Fibroblast of upper back skin (primary cell): Measurements from ENCODE around the gene NUTM2B.
"Not testable (repeated sequence)": the region's sequence is repeated elsewhere in the genome, so short reads cannot be mapped to it uniquely, and the experiment has no call there.

ENCODE experiments used
- DNase-seq: peaks from one replicate; pipeline ENCODE4 v3.0.0-alpha.2; 2013

Gene NUTM2B, protein sequence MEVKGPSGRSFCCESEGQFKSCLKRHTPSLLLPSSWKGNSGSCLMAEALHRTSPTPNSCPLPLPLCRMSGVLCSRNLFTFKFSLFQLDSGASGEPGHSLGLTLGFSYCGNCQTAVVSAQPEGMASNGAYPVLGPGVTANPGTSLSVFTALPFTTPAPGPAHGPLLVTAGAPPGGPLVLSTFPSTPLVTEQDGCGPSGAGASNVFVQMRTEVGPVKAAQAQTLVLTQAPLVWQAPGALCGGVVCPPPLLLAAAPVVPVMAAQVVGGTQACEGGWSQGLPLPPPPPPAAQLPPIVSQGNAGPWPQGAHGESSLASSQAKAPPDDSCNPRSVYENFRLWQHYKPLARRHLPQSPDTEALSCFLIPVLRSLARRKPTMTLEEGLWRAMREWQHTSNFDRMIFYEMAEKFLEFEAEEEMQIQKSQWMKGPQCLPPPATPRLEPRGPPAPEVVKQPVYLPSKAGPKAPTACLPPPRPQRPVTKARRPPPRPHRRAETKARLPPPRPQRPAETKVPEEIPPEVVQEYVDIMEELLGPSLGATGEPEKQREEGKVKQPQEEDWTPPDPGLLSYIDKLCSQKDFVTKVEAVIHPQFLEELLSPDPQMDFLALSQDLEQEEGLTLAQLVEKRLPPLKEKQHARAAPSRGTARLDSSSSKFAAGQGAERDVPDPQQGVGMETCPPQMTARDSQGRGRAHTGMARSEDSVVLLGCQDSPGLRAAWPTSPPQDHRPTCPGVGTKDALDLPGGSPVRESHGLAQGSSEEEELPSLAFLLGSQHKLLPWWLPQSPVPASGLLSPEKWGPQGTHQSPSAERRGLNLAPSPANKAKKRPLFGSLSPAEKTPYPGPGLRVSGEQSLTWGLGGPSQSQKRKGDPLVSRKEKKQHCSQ

DNA sequence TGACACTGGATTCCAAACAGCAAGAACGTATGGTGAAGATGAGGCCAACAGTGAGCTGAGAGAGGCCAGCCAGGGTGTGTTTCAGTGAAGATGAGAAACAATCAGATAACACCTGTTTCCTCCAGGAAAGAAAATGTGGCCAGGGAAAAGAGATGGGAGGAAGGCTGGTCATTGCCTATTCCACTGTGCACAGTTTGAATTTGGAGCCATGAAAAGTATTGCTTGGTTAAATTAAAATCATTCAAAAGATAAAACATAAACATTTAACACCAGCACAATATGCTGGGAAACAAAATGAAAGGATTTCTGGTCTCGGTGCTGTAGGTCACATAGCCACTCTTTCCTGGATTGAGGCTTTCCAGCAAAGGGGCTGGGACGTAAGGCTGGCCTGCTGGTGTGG is at the start of gene NUTM2B:
TSS of gene NUTM2B (plus strand) at position 301 of the 400 bp plus-strand sequence. CDS start 383 bp downstream, outside the sequence.
- not testable (repeated sequence) for DNase-seq

DNA sequence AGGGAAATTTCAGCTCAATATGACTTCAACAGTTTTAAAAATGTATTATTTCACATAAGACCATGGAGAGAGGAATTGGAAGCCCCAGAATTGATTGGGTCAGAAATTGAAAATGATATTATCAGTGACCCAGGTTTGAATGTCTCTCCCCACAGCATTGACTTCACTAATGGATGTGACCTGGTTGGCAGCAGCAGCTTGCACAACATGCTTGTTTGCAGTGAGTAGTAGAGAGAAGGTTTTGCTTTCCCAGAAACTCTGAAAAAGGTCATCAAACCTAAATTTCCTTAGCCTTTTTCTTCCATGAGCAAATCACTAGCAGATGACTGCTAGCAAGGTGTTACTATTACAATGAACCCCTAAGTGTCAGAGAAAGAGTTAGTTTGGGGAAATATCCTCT is 39.7 kb upstream of the NUTM2B start:
- not testable (repeated sequence) for DNase-seq

DNA sequence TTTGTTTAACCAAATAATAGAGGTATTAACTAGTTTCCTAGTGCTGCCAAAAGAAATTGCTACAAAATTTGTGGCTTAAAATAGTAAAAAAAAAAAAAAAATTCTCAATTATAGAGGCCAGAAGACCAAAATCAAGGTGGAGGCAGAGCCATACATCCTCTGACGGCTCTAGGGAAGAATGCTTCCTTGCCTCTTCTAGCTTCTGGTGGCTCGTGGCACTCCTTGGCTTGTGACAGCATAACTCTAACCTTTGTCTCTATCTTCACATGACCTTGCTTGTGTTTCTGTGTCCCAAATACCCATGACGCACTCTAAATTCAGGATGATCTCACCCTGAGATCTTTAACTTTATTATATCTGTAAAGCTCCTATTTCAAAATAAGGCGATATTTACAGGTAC is 38.3 kb upstream of the NUTM2B start:
- DNase-seq = not testable (repeated sequence)

DNA sequence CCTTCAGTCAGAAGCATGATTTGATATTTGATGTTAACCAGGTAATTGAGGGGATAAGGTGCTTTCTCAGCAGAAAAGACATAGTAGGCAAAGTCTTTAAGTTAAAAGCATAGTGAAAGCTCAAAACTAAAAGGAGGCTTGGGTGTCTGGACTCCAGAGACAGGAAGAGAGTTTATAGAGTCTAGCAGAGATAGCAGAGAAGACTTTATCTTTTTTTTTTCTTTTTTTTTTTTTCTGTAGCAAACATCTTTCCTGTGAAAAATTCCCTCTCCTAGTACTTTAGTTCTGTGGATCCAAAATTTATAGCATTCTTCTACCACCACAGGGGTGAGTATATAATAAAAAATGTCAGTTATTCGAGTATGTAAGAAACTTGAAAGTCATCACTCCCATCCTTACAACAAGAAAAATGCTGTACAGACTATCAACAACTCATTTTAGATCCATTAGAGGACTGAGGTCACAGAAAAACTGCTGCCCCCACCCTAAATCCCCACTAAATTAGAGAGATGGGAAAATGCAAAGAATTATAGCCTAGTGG is 33.7 kb upstream of the NUTM2B start:
- DNase-seq = peak; percentile 46

DNA sequence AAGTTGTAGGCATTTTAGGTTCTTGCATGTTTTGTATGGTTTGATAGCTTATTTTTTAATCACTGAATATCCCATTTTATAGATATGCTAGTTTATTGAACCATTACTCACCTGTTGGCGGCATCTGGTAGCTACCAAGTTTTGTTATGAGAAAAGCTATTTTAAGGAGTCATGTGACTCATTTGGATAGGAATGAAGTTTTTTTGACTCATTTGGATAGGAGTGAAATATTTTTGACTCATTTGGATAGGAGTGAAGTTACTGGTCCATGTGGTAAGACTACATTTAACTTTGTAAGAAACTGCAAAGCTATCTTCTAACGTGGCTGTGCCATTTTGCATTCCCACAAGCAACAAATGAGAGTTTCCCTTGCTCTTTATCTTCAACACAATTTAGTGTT is 28.1 kb upstream of the NUTM2B start:
- DNase-seq = peak; percentile 50

DNA sequence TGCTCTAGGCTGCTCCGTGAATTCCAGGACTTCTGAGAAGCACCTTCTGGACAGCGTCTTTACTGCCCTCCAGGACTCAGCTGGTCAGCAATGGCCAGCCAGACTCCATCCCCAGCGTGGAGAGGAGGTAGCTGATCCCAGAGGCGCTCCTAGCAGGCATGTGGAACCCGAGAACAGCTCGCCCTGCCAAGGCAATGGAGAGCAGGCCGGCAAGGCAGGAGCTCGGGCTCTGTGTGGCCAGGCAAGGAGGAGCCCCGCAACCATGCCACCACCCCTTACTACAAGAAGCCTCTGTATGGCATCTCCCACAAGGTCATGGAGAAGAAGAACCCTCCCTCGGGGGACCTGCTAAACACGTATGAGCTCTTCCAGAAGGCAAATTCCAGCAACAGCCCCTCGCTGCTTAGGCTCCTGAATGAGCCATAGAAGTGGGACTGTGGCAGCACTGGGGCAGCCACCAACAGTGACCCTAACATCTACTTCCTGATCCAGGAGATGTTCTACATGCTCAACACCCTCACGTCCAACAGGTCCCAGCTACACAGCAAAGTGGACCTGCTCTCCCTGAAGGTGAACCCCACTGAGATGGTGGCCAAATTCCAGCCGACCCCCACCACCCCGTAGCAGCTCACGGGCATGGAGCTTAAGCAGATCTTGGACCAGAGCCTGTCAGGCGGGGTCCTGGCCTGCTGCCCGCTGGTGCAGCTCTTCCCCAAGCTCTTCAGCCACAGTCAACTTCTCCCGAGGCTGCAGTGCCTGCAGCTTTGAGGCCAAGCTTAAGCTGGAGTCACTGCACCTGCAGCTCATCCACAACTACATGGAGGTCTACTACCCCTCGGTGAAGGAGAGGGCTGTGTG is 19.8 kb upstream of the NUTM2B start:
- not testable (repeated sequence) for DNase-seq

DNA sequence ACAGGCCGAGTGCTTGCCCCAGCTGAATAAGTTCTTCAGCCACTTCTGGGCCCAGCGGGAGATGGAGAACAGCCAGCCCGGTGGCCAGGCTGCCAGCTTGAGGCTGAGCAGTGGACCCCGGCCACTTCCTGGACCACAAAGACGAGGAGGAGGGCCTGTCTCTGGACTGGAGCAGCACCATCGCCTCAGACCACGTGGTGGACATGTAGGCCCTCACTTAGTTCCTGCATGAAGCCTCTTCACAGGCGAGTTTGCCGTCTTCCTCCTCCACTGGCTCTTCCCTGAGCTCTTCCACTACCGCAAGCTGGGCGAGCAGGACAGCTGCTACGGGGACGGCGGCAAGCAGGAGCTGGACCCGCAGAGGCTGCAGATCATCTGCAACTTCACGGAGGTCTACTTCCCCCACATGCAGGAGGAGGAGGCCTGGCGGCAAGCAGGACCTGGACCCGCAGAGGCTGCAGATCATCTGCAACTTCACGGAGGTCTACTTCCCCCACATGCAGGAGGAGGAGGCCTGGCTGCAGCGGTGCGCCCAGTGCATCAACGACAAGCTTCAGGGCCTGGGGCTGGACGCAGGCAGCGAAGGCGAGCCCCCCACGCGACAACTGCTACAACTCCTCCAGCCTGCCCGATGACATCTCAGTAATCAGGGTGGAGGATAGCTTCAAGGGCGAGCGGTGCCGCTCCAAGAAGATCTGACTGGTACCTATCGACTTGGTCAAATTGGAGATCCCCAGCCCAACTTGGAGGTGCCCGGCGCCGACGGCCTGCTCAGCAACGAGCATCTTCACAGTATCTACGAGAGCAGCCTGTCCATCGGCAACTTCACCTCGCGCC is 18.9 kb upstream of the NUTM2B start:
- not testable (repeated sequence) for DNase-seq

DNA sequence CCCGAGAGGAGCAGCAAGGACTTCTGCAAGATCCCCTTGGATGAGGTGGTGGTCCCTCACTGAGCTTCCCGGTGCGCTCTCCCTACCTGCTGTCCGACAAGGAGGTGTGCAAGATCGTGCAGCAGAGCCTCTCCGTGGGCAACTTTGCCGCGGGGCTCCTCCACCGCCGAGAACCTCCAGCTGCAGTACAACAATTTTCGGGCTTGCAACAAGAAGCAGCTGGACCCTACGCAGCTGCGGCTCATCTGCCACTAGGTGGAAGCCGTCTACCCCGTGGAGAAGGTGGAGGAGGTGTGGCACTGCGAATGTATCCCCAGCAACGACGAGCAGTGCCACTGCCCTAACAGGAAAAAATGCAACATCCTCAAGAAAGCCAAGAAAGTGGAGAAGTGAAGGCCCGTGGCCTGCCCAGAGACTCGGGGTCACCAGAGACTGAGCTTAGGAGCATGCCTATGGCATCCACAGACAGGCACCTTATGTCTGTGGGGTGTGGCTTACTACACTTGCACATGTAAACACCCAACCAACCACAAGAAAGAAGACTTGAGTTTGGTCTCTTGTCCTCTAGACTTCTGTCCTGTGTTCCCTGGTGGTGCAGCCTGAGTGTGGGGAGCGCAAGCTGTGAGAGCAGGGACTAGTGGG is 17.9 kb upstream of the NUTM2B start:
- DNase-seq = peak; percentile 50

DNA sequence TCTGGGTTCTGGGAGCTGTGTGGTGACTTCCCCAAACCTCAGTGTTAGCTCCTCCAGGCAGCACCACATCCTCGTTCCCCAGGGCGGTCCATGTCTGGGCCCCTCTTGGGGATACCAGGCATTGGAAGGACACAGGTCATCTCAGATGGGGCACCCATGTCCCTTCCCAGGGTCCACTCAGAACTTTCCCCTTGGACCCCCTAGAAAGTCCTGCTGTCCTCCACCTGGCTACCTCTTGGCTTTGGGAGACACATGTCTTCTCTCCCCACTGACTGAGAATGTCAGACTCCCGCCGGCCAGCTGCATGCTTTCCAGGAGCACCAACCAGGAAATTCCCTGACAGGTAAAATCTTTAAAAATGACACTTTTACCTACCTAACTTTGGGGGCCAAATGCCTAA is 16.4 kb upstream of the NUTM2B start:
- DNase-seq = not testable (repeated sequence)

DNA sequence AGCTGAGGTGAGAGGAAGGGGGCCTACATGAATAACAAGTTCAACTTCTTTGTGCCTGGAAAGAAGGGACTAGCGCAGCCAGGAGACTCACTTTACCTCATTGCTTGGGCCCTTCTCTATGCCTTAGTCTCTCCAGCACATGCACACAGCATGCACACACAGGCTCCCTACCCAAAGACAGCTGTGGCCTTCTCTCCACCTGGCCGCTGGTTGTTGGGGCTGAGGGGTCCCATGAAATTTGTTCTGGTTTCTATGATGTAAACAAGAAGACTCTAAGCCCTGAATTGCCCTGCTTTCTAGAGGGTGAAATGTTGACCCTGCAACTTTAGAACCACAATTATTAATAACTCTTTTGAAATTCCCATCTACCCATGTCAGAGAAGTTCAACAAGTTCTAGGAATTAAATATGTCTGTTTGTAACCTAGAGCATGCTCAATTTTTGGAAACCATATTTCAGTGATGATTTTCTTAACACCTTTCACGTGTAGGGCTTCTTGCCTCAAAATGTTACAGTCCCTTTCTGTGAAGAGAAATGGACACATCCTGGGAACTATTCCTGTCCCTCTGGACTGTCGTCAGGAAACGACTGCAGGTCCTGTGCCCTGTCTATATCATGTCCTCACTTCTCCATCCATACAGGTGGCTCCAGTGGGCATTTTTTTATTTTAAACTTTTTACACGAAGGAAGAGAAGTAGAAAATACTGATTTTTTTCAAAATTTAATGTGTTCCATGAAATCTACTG is 15.4 kb upstream of the NUTM2B start:
- not testable (repeated sequence) for DNase-seq

DNA sequence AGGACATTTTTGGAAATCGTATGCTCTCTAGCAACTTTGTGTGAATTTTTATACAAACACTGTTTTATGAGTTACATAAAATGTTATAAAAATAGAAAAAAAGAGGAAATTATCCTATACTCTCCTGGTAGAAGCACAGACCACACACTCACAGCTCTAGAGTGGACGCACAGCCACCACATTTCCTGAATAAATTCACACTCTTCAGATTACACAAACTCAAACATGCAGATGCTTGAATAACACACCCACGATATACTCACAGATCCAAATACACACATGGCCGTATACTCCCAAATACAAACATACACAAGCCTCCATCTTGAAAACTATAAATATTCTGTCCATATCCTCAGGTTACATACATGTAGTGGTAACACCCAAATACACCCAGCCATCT is 14.2 kb upstream of the NUTM2B start:
- DNase-seq = not testable (repeated sequence)

DNA sequence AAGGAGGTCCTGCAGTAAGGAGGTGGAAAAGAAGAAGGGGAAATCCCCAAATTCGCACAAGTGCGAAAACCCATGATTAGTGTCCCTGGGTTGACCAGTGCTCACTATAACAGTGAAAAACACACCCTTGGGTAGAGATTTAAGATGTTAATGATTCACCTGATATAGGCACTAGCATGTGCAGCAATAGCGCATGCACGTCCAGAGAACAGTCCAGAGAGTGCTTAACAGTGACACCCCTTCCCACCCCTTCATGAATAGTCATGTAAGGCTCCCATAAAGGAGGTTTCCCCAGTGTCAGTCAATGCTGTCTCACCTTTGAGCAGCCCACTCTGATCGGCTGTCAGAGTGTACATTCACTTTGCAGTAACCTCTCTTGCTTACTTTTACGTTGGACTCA is 6.4 kb upstream of the NUTM2B start:
- not testable (repeated sequence) for DNase-seq

DNA sequence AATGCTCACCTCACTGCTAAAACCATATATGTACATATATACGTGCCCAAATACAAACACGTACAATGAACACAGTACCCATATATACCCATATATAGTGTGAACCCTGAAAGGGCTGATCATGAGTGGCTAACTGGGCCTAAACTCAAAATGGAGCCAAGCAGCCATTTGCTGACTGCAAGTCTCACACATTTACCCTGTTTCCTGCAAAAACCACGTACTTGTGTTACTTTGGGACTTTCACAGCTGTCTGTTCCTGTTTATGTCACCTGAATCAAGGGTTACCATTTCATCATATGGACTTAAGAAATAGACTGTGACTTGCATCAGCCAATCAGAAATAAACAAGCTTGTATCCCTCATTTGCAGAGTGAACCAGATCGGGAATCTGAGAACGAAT is 5.9 kb upstream of the NUTM2B start:
- DNase-seq = not testable (repeated sequence)

DNA sequence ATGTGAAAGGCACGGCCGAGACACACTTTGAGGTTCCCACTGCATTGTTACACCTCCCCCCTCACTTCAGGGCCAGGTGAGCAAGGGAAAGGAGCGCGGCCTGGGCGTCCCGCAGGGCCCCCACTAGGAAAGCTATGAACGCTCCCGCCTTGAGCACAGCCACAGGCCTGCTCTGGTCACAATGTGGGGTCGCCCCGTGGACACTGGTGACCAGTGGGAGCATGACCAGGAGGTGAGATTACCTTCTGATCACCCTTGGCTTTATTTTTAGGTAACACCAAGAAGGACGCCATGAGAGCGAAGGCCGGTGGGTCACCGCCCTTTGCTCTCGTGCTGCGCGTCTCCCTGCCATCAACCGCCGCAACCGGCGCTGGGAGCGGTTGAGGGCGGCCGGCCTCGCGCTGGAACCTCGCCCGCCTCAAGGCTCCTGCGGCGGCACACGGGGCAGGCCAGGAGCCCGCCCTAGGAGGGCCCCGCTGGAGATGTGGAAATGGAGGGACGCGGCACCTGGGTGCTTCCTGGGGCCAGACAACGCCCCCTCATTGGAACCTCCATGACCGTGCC is 2.6 kb upstream of the NUTM2B start:
- DNase-seq = not testable (repeated sequence)

DNA sequence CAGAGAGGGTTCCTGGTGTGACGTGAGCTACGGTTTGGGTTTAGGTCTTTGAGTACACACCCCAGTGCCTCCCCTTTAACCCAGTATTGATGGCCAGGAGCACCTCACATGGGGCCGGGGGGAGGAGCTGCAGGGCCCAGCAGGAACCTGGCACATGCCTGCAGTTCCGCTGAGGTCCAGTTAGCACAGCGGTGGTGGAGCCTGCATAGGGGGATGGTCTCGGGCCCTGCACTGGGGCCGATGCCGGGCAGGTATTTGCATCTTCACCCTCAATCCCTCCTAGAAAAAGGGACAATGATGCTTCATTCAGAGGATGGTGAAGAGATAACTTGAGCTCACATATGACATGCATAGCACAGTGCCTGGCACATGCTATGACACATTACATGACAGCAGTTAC is 4.0 kb downstream of the NUTM2B start:
- not testable (repeated sequence) for DNase-seq

DNA sequence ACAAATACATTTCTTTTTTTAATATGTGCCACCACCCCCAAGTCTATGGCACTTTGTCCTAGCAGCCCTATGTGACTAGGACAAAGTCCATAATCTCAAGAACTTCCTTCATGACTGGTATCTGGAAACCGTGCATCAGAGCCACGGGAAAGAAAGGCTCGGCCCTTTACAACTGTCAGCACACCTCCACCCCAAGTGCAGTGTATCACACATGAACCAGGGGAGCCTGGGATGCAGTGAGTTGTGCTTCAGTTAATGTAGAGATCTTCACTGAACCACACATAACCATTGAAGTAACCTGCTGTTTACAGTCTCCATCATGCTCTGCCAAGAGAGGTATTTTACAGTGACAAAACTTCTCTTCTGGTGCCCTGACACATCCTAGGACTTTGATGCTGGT is 11.9 kb downstream of the NUTM2B start:
- DNase-seq = not testable (repeated sequence)

DNA sequence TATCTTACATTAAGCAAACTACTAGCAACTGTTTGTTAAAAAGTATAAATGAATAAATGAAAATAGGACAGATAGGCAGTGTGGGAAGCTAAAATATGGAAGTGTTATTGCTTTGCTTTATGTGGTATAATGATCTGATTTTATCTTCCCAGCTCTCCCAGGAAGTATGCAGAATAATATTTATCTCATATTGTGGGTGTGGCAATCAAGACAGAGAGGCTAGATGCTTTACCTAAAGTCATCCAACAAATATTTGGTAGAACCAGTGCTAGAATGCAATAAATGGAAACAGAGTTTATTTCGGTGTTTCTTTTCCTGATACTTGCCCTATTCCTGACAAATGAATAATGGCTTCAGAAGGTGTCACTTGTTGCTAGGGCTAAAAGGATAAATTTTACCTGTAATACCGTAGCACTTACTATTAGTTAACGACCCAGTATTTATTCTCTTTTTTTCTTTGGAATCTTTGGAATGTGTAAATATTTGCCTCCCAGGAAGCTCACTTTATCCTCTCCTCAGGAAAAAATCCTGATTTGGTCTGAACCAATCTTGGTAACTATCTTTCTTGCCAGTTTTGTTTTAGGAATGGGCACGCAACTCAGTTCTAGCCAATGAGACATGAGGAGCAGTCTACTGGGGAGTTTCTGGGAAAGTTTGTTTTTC is 14.0 kb downstream of the NUTM2B start:
- DNase-seq = not testable (repeated sequence)

DNA sequence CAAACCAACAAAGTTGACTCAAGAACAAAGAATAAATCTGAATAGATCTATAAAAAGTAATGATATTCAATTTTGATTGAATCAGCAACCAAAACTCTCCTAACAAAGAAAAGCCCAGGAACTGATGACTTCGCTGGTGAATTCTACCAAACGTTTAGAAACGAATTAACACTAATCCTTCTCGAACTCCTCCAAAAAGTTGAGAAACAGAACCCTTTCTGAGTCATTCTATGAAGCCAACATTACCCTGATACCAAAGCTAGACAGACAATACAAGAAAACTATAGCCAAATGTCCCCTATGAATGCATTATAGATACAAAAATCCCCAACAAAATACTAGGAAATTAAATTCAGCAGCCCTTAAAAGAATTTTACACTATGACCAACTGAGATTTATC is 17.0 kb downstream of the NUTM2B start:
- DNase-seq = not testable (repeated sequence)

DNA sequence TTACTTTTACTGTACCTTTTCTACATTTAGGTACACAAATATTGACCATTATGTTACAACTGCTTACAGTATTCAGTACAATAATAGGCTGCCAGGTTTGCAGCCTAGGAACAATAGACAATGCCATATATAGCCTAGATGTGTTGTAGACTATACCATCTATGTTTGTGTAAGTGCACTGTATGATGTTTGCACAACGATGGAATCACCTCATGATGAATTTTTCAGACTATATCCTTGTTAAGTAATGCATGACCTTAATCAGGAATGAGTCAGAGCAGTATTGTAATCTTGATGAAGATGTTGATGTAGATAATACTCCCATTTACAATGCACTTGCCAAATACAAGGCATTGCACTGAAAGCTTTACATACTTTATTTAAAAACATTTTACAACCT is 23.6 kb downstream of the NUTM2B start:
- not testable (repeated sequence) for DNase-seq
